CD14-positive monocyte (primary cell): ENCODE results near the gene TENT4A. TPM values are rescaled to one million over a fixed set of nuclear protein-coding genes. Genes with fewer than 3 reads are reported as not detected.

Source experiments
- DNase-seq, 3 donors: peaks; one replicate each; pipeline ENCODE4 v3.0.0-alpha.2; 2011 to 2022
- H2AFZ ChIP-seq: 2 replicates; pipeline ENCODE4 v1.6.0; 2012; ENCODE audit warnings: mild to moderate bottlenecking, low read depth, low read length, inconsistent platforms; ENCODE audit not compliant: insufficient read depth, poor library complexity, severe bottlenecking
- H3K27ac ChIP-seq, 2 donors: 1 replicate in 1 of 2; 2 replicates in 1 of 2; pipeline ENCODE4 v1.5.1; 2012 to 2013; ENCODE audit warnings: low read length in 2 of 2, control low read depth in 1 of 2, inconsistent platforms in 1 of 2, low read depth in 1 of 2, mild to moderate bottlenecking in 1 of 2
- H3K27me3 ChIP-seq, 2 donors: one replicate each; pipeline versions ENCODE4 v1.6.0 to v1.6.1; 2011 to 2013; ENCODE audit warnings: low read length in 2 of 2; ENCODE audit not compliant: control insufficient read depth in 2 of 2, insufficient read depth in 2 of 2
- H3K36me3 ChIP-seq, 2 donors: replicated peaks in 1 of 2; 1 replicate in 1 of 2; 2 replicates in 1 of 2; pipeline versions ENCODE4 v1.5.1 to v1.6.1; 2012 to 2013; ENCODE audit warnings: low read length in 2 of 2, control low read depth in 1 of 2, inconsistent platforms in 1 of 2, mild to moderate bottlenecking in 1 of 2; ENCODE audit not compliant: insufficient read depth in 2 of 2, control insufficient read depth in 1 of 2
- H3K4me1 ChIP-seq, 2 donors: 1 replicate in 1 of 2; 2 replicates in 1 of 2; pipeline versions ENCODE4 v1.5.1 to v1.6.1; 2012 to 2013; ENCODE audit warnings: low read length in 2 of 2, control low read depth in 1 of 2, inconsistent platforms in 1 of 2, mild to moderate bottlenecking in 1 of 2, moderate library complexity in 1 of 2; ENCODE audit not compliant: insufficient read depth in 2 of 2, control insufficient read depth in 1 of 2
- H3K4me2 ChIP-seq: replicated peaks from 2 replicates; pipeline ENCODE3; 2012; ENCODE audit warnings: low read length, moderate library complexity, mild to moderate bottlenecking; ENCODE audit not compliant: poor library complexity, severe bottlenecking; ENCODE audit errors: extremely low read depth
- H3K4me3 ChIP-seq, 3 experiments: fragments of 200-600 bp in 1 of 3; sonication (generic) in 1 of 3; replicated peaks in 1 of 3; 1 replicate in 2 of 3; 2 replicates in 1 of 3; pipeline ENCODE4 v1.5.1; 2011 to 2013; ENCODE audit warnings: low read length in 3 of 3, mild to moderate bottlenecking in 3 of 3, control low read depth in 2 of 3, low read depth in 2 of 3, inconsistent platforms in 1 of 3, moderate library complexity in 1 of 3
- H3K79me2 ChIP-seq: 2 replicates; pipeline ENCODE4 v1.6.0; 2012; ENCODE audit warnings: mild to moderate bottlenecking, control low read depth, inconsistent platforms, low read length, moderate library complexity; ENCODE audit not compliant: insufficient read depth
- H3K9ac ChIP-seq: 2 replicates; pipeline ENCODE4 v1.6.0; 2017; ENCODE audit warnings: low read length, mild to moderate bottlenecking; ENCODE audit not compliant: insufficient read depth, poor library complexity, severe bottlenecking
- H3K9me3 ChIP-seq, 2 donors: replicated peaks in 1 of 2; 1 replicate in 1 of 2; 2 replicates in 1 of 2; pipeline versions ENCODE4 v1.5.1 to v1.6.1; 2012 to 2013; ENCODE audit warnings: low read length in 2 of 2, control low read depth in 1 of 2; ENCODE audit not compliant: control insufficient read depth in 1 of 2, insufficient read depth in 1 of 2
- H4K20me1 ChIP-seq: 2 replicates; pipeline ENCODE4 v1.6.0; 2012; ENCODE audit warnings: mild to moderate bottlenecking, low read length, control low read depth, moderate library complexity; ENCODE audit not compliant: insufficient read depth
- H3K27ac Mint-ChIP-seq, 7 donors: one replicate each; pipeline ENCODE4 v1.8.0; 2020; ENCODE audit warnings: mild to moderate bottlenecking in 7 of 7, mixed read lengths in 7 of 7, moderate library complexity in 6 of 7, inconsistent platforms in 2 of 7
- H3K27me3 Mint-ChIP-seq, 3 donors: one replicate each; pipeline ENCODE4 v1.8.0; 2021 to 2022; ENCODE audit warnings: low read depth in 3 of 3, mild to moderate bottlenecking in 3 of 3, mixed read lengths in 3 of 3, moderate library complexity in 3 of 3, inconsistent platforms in 1 of 3
- H3K36me3 Mint-ChIP-seq, 2 donors: one replicate each; pipeline ENCODE4 v1.8.0; 2020; ENCODE audit warnings: mixed read lengths in 2 of 2, inconsistent platforms in 1 of 2, mild to moderate bottlenecking in 1 of 2
- H3K4me1 Mint-ChIP-seq: one replicate; pipeline ENCODE4 v1.8.0; 2020; ENCODE audit warnings: mild to moderate bottlenecking, mixed read lengths
- H3K4me3 Mint-ChIP-seq, 2 donors: one replicate each; pipeline ENCODE4 v1.8.0; 2020; ENCODE audit warnings: mild to moderate bottlenecking in 2 of 2, mixed read lengths in 2 of 2, moderate library complexity in 1 of 2
- H3K9me3 Mint-ChIP-seq, 7 donors: one replicate each; pipeline ENCODE4 v1.8.0; 2020 to 2022; ENCODE audit warnings: mixed read lengths in 7 of 7, mild to moderate bottlenecking in 6 of 7, moderate library complexity in 6 of 7, inconsistent platforms in 2 of 7
- CTCF ChIP-seq: fragments of 200-600 bp; IDR thresholded peaks from one replicate; pipeline ENCODE4 v1.8.0; 2022; ENCODE audit warnings: antibody characterized with exemption, mild to moderate bottlenecking
- whole genome bisulfite sequencing: methylation state at CpG from one replicate; pipeline ENCODE4 v1.1.5; 2013; ENCODE audit warnings: missing lambda C conversion rate; ENCODE audit not compliant: insufficient coverage; 5-methylcytosine and 5-hydroxymethylcytosine counted together
- intact Hi-C, 2 donors: fragments of 100-400 bp; cut with micrococcal nuclease; formaldehyde crosslinking; loops; one replicate each; pipeline versions ENCODE4 v1.15.0 to v1.15.1; 2023
- polyA plus RNA-seq, 3 donors: library from polyadenylated mRNA; depleted of rRNA in 1 of 3; unstranded in 2 of 3; stranded (reverse) in 1 of 3; fragments of 300-500 nt in 2 of 3; fragments of >200 nt in 1 of 3; fragmentation: Illumina TruSeq in 2 of 3; gene quantifications; 1 replicate in 2 of 3; 2 replicates in 1 of 3; pipeline ENCODE4 v1.2.3, GENCODE V29; 2012 to 2021

TENT4A gene
- polyA plus RNA-seq, 3 donors: 0.17 to 15.6 (median 0.44) TPM

- H3K4me3 Mint-ChIP-seq: no peak overlapping the region
- no peak for DNase-seq
- H3K9me3 Mint-ChIP-seq: peaks cover 0 to 3% (median 0%) of the 10 kb centered on the region in 7 donors
- Histone ChIP-seq H3K79me2 (no peaks in the 10 kb centered on the region), H2AFZ (no peak overlapping the region), H3K9ac (no peak overlapping the region), H3K4me2 (no peak overlapping the region), H3K36me3 (peaks cover 42 to 58% of the 10 kb centered on the region in 2 donors), H4K20me1 (no peaks in the 10 kb centered on the region), H3K4me3 (no peak overlapping the region), H3K27ac (no peak overlapping the region), H3K9me3 (no peaks in the 10 kb centered on the region), H3K4me1 (peaks cover 16 to 25% of the 10 kb centered on the region in 2 donors), H3K27me3 (no peaks in the 10 kb centered on the region)
- H3K4me1 Mint-ChIP-seq: peaks cover 22% of the 10 kb centered on the region
- TF ChIP-seq CTCF: no peak
- H3K27ac Mint-ChIP-seq: no peak overlapping the region
- WGBS: 96% methylated on average over 5 of the region's 6 CpGs
- H3K36me3 Mint-ChIP-seq: peaks cover 45 to 58% of the 10 kb centered on the region in 2 donors
- peaks cover 0 to 4% (median 2%) of the 10 kb centered on the region in 3 donors for H3K27me3 Mint-ChIP-seq
- intact Hi-C loops: no loop called here
Measured at GRCh38 chr5:6758236-6758635, 45.0 kb downstream of the TENT4A start.

- Mint-ChIP-seq H3K9me3 (peaks cover 0 to 3% (median 0%) of the 10 kb centered on the region in 7 donors), H3K4me1 (peaks cover 22% of the 10 kb centered on the region), H3K27me3 (peaks cover 0 to 4% (median 0%) of the 10 kb centered on the region in 3 donors), H3K4me3 (no peak overlapping the region), H3K36me3 (peaks cover 40 to 53% of the 10 kb centered on the region in 2 donors), H3K27ac (peak overlapping the region in 1 of 7 donors; percentile 25)
- no peak overlapping the region for H3K4me2 ChIP-seq
- no peaks in the 10 kb centered on the region for H4K20me1 ChIP-seq
- no peaks in the 10 kb centered on the region for H3K79me2 ChIP-seq
- intact Hi-C loops: no loop called here
- no peak overlapping the region for H2AFZ ChIP-seq
- no peak overlapping the region for H3K4me3 ChIP-seq
- no peak overlapping the region for H3K9ac ChIP-seq
- no peaks in the 10 kb centered on the region for H3K27me3 ChIP-seq
- WGBS: 96% methylated on average over 19 of the region's 20 CpGs
- TF ChIP-seq CTCF: no peak
- peaks cover 16 to 25% of the 10 kb centered on the region in 2 donors for H3K4me1 ChIP-seq
- no peak for DNase-seq
- no peaks in the 10 kb centered on the region for H3K9me3 ChIP-seq
- H3K36me3 ChIP-seq: peaks cover 38 to 53% of the 10 kb centered on the region in 2 donors
- H3K27ac ChIP-seq: no peak overlapping the region
Measured at GRCh38 chr5:6758706-6759105, 45.5 kb downstream of the TENT4A start.
